NCI-H1048 (cell line): ENCODE measurements around the gene ERCC3.
"Not testable (repeated sequence)": the region's sequence is repeated elsewhere in the genome, so short reads cannot be mapped to it uniquely, and the experiment has no call there.

Source experiments
- DNase-seq: peaks from one replicate; lab custom pipeline; 2025; lab: John Stamatoyannopoulos, UW

Gene ERCC3

GRCh38 chr2:127278959-127279358 is 15.0 kb downstream of the ERCC3 start:
- DNase-seq = no peak

- DNase-seq = no peak
Measured at GRCh38 chr2:127277028-127277427, 16.9 kb downstream of the ERCC3 start.

- no peak for DNase-seq
Measured at GRCh38 chr2:127275789-127276188, 18.2 kb downstream of the ERCC3 start.

GRCh38 chr2:127275356-127275755 is 18.6 kb downstream of the ERCC3 start:
- no peak for DNase-seq

GRCh38 chr2:127270663-127271062 is 23.3 kb downstream of the ERCC3 start:
- no peak for DNase-seq

GRCh38 chr2:127261804-127262406 is 32.0 kb downstream of the ERCC3 start:
- DNase-seq = no peak

GRCh38 chr2:127259355-127259754 is 34.6 kb downstream of the ERCC3 start:
- no peak for DNase-seq

- DNase-seq = no peak
Measured at GRCh38 chr2:127256866-127257265, 37.1 kb downstream of the ERCC3 start.

GRCh38 chr2:127256381-127256780 is 37.6 kb downstream of the ERCC3 start:
- no peak for DNase-seq

GRCh38 chr2:127255721-127256120 is 38.2 kb downstream of the ERCC3 start:
- no peak for DNase-seq

- DNase-seq = no peak
Measured at GRCh38 chr2:127255146-127255545, 38.8 kb downstream of the ERCC3 start.

GRCh38 chr2:127254386-127254981 is 39.5 kb downstream of the ERCC3 start:
- no peak for DNase-seq

- not testable (repeated sequence) for DNase-seq
Measured at GRCh38 chr2:127241184-127241583, 52.8 kb downstream of the ERCC3 start.

- no peak for DNase-seq
Measured at GRCh38 chr2:127239395-127239794, 54.5 kb downstream of the ERCC3 start.

GRCh38 chr2:127237768-127238167 is 56.2 kb downstream of the ERCC3 start:
- not testable (repeated sequence) for DNase-seq

- DNase-seq = no peak
Measured at GRCh38 chr2:127235082-127235702, 58.8 kb downstream of the ERCC3 start.

GRCh38 chr2:127233710-127234109 is 60.2 kb downstream of the ERCC3 start:
- DNase-seq = no peak

GRCh38 chr2:127231130-127231865 is 62.6 kb downstream of the ERCC3 start:
- no peak for DNase-seq

GRCh38 chr2:127229555-127229954 is 64.4 kb downstream of the ERCC3 start:
- DNase-seq = no peak

- no peak for DNase-seq
Measured at GRCh38 chr2:127228102-127228501, 65.8 kb downstream of the ERCC3 start.

- DNase-seq = not testable (repeated sequence)
Measured at GRCh38 chr2:127227264-127227660, 66.7 kb downstream of the ERCC3 start.

GRCh38 chr2:127226520-127227263 is 67.3 kb downstream of the ERCC3 start:
- DNase-seq = no peak
